GM12891 (cell line): ENCODE results near the gene KIF11.

Experiments
- POLR2A ChIP-seq: IDR thresholded peaks from 2 replicates; pipeline ENCODE4 v1.6.1; 2011; ENCODE audit warnings: low read depth, low read length, control low read depth
- POLR2AphosphoS5 ChIP-seq: IDR thresholded peaks from 2 replicates; pipeline ENCODE4 v1.6.1; 2011; ENCODE audit warnings: low read depth, low read length, control low read depth

DNA sequence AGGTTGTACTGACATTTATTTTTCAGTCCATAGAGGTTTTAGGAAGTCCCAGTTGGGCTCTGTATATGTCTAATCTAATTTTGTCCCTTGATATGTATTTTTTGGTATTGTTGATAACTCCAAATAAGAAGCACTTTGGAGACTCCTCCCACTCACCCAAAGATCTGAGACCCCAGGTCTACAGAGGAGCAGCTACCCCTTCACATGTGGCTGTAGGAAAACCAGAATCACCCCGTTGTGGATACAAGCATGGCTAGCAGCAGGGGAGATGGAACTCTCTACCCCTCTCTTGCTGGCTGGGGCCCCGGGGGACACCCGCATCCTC lies 106.2 kb downstream of the KIF11 start:
- no peak for TF ChIP-seq POLR2A
- no peak for TF ChIP-seq POLR2AphosphoS5
